ENCODE data around the gene APBA1.

APBA1 gene

GRCh38 chr9:69463497-69464068 is 208.6 kb downstream of the APBA1 start:
- no peak for TF ChIP-seq CTCF (IDR thresholded peaks at IDR 0.05; ENCODE audit: borderline replicate concordance, control extremely low read depth, extremely low read depth, insufficient read depth, missing control alignments)
- in situ Hi-C loops (cut with MboI; ENCODE audit: low sequenced_read_pairs, unreplicated experiment): no loop called here
- DNase-seq (ENCODE audit: low spot score): no peak

- no peak for DNase-seq (ENCODE audit: low spot score)
- in situ Hi-C loops (cut with MboI; ENCODE audit: low sequenced_read_pairs, unreplicated experiment): no loop called here
- no peak for TF ChIP-seq CTCF (IDR thresholded peaks at IDR 0.05; ENCODE audit: borderline replicate concordance, control extremely low read depth, extremely low read depth, insufficient read depth, missing control alignments)
Observed at GRCh38 chr9:69462394-69462793, 209.8 kb downstream of the APBA1 start.

- in situ Hi-C loops (cut with MboI; ENCODE audit: low sequenced_read_pairs, unreplicated experiment): no loop called here
- TF ChIP-seq CTCF (IDR thresholded peaks at IDR 0.05; ENCODE audit: borderline replicate concordance, control extremely low read depth, extremely low read depth, insufficient read depth, missing control alignments): no peak
- no peak for DNase-seq (ENCODE audit: low spot score)
Observed at GRCh38 chr9:69461103-69461887, 210.9 kb downstream of the APBA1 start.

GRCh38 chr9:69460012-69460411 is 212.2 kb downstream of the APBA1 start:
- in situ Hi-C loops (cut with MboI; ENCODE audit: low sequenced_read_pairs, unreplicated experiment): no loop called here
- DNase-seq (ENCODE audit: low spot score): no peak
- no peak for TF ChIP-seq CTCF (IDR thresholded peaks at IDR 0.05; ENCODE audit: borderline replicate concordance, control extremely low read depth, extremely low read depth, insufficient read depth, missing control alignments)

- DNase-seq (ENCODE audit: low spot score): no peak
- in situ Hi-C loops (cut with MboI; ENCODE audit: low sequenced_read_pairs, unreplicated experiment): no loop called here
- no peak for TF ChIP-seq CTCF (IDR thresholded peaks at IDR 0.05; ENCODE audit: borderline replicate concordance, control extremely low read depth, extremely low read depth, insufficient read depth, missing control alignments)
Observed at GRCh38 chr9:69458176-69458575, 214.0 kb downstream of the APBA1 start.

GRCh38 chr9:69456201-69456600 is 216.0 kb downstream of the APBA1 start:
- DNase-seq (ENCODE audit: low spot score): no peak
- in situ Hi-C loops (cut with MboI; ENCODE audit: low sequenced_read_pairs, unreplicated experiment): no loop called here
- no peak for TF ChIP-seq CTCF (IDR thresholded peaks at IDR 0.05; ENCODE audit: borderline replicate concordance, control extremely low read depth, extremely low read depth, insufficient read depth, missing control alignments)

All from GM13976 (cell line).